Ureter (tissue), 1 donor: ENCODE measurements around the gene PRICKLE2. TPM values are rescaled to one million over a fixed set of nuclear protein-coding genes. Genes with fewer than 3 reads are reported as not detected.
"Not testable (repeated sequence)": the region's sequence is repeated elsewhere in the genome, so short reads cannot be mapped to it uniquely, and the experiment has no call there.

Experiments
- DNase-seq: peaks from one replicate; pipeline ENCODE4 v3.0.0-alpha.2; 2020; ENCODE audit warnings: low spot score
- total RNA-seq: library from RNA; stranded (reverse); gene quantifications from one replicate; pipeline ENCODE4 v1.2.4, GENCODE V29; 2023
- donor health status: DM: yes; HTN: yes; CAD: no.

The PRICKLE2 gene
- total RNA-seq, 1 donor from 2014 or later = 43.7 TPM

- no peak for DNase-seq
These were observed 123.1 kb downstream of the PRICKLE2 start for GRCh38 chr3:64102147-64102546.

- no peak for DNase-seq
These were observed 126.0 kb downstream of the PRICKLE2 start for GRCh38 chr3:64099316-64099715.

GRCh38 chr3:64098670-64099069, 126.6 kb downstream of the PRICKLE2 start:
- DNase-seq = no peak

DNA sequence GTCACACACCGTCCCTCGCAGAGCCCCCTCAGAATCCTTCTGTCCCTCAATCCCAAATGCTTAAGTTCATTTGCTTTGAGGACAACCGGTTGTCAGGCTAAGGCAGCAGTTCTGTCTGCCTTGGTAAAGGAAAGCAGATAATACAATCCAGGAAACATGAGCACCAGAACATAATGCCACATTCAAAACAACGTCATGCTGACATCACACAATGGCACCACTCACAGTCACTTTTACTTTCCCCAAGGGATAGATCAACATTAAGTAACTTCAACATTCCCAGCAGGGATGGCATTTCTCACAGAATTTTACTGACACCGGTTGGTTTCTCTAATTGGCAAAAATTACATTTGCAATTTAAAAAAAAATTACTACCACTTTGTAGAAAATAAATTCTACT, 127.3 kb downstream of the PRICKLE2 start:
- no peak for DNase-seq

GRCh38 chr3:64095802-64096201, 129.5 kb downstream of the PRICKLE2 start:
- DNase-seq = no peak

GRCh38 chr3:64094713-64095079, 130.6 kb downstream of the PRICKLE2 start:
- DNase-seq = no peak

- no peak for DNase-seq
These were observed 131.2 kb downstream of the PRICKLE2 start for GRCh38 chr3:64093825-64094712.

- no peak for DNase-seq
These were observed 132.1 kb downstream of the PRICKLE2 start for GRCh38 chr3:64093211-64093610.

GRCh38 chr3:64091501-64091900, 133.8 kb downstream of the PRICKLE2 start:
- DNase-seq = no peak

GRCh38 chr3:64089386-64089785, 135.9 kb downstream of the PRICKLE2 start:
- DNase-seq = not testable (repeated sequence)

GRCh38 chr3:64088408-64089205, 136.7 kb downstream of the PRICKLE2 start:
- DNase-seq = no peak

DNA sequence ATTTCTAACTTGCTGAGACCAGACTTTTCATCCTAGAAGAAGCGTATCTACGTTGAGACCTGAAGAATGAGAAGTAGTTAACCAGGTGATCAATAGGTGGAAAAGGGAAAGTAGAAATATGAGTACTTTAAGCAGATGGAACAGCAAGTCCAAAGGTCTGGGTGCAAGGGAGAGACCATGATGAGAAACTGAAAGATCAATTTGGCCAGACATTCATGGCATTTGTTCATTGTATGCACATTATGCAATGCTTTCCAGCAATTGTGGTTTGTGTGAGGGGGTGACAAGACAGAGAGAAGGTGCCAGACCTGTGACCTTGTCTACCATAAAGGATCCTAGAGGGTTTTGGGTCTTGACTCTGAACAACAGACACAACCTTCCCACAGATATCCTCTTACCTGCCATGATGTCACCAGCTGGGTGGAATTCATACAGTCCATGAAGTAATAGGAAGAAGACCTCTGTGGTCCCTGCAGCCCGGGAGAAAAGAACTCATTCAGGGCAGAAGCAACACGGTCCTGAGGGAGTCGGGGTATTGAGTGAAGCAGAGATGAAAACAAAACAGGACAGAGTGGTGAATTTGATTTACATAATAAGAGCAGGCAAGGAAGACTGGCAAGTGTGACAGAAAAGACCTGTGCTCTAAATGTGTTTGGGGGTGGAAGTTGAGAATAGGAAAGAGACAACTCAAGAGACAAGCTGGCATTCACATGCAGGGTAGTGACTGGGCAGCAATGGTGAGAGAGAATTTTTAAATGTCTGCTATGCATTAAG, 138.6 kb downstream of the PRICKLE2 start:
- DNase-seq = no peak

DNA sequence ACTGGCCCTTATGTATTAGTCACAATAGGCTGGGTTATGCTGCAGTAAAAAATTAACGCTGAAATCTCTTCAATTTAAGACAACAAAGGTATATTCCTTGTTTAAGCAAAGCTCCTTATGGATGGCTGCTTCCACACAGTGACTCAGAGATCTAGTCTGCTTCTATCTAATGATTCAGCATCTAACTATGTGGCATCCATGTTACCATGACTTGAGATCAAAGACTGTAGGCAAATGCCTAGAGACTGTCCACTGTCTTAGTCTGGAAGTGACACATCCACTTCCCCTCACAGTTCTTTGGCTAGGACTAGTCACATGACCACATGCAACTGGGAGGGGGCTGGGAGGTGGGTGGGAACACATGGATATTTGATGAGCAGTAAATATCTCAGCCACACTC, 140.6 kb downstream of the PRICKLE2 start:
- DNase-seq = no peak

DNA sequence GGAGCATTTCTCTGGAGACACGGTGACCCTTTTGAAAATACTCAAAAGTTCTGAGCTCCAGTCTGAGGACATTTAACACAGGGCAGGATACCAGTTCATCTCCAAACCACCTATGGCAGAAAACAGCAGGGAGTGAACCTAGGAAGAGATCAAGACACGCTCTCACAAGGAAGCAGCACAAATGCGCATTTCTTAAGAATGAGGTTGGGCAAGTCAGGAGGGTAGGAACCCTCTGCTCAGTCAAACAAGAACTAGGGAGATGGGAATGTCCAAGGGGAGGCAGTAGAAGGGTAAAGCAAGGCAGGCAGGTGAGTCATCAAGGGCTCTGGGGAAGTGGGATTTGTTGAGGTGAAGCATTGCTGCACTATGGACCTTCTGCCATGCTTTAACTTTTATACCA, 141.7 kb downstream of the PRICKLE2 start:
- DNase-seq = no peak

DNA sequence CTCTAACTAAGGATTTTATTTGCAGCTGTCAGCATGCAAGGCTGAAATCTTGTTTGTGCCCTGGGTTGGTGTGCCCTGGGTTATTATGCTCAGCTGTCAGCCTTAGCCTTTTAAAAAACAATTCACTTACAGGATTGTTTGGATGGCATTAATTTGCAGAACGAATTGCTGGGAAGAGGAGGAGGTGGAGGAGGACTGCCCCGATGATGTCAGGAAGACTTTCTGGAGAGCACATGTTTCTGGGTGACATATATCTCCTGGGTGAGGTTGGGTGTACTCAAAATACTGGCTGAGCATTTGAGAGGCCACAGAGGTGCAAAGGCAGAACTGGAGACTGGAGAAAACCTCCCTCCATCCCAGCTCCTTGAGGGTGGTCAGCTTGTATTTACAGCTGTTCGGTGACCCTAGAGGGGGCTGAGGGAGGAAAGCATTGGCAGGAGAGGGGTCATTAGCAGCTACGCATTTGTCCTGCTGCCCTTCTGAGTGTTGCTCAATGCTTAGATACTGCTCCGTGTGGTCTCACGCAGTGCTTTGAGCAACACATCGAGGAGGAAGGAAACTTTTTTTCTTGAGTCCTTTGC, 142.2 kb downstream of the PRICKLE2 start:
- no peak for DNase-seq

- DNase-seq = no peak
These were observed 142.9 kb downstream of the PRICKLE2 start for GRCh38 chr3:64082411-64082810.

GRCh38 chr3:64081235-64081630, 144.0 kb downstream of the PRICKLE2 start:
- DNase-seq = no peak

DNA sequence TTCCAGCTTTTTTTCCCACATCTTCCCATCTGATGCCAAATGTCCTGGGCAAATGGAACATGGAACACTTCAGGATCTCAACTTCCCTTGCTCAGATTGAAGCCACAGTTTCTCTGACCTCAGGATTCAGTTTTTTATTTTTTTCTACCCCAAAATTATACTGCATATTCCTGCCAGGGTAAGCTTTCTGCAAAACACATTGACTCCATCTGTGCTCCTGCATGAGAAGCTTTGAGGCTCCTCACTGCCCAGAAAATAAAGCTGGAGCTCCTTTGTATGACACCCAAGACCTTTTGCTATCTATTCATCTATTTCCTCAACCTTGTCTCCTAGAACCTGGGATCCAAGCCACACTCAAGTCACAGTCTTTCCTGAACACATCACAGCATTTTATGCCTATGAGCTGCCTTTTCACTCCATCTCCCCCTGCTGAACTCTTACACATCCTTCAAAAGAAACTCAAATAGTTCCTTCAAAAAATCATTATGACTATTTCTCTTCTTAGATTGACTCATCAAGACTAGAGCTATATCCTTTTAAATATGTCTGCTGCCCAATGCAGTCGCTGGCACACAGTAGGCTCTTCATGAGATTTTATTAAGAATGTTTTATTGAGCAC, 144.5 kb downstream of the PRICKLE2 start:
- DNase-seq = no peak

- DNase-seq = no peak
These were observed 145.7 kb downstream of the PRICKLE2 start for GRCh38 chr3:64079369-64080150.

DNA sequence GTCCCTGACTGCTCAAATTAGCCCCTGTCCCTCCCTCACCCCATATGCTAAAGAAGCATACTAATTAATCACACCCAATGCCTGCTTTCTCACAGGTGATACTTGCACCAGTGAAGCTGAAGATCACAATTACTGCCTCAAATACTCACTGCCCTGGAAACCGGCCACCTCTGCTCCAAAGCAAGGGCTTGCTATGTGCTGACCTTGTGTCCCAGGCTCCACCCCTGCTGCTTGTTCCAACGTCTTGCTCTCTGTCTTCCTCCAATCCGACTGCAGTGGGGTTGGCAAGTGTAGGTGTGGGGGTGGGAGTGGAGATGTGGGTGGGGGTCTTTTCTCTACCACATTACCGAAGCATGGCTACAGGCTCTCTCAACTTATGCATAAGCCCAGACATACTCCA, 146.3 kb downstream of the PRICKLE2 start:
- DNase-seq = no peak
